Measurements from ENCODE around the gene ENTREP1.
"Not testable (repeated sequence)": the region's sequence is repeated elsewhere in the genome, so short reads cannot be mapped to it uniquely, and the experiment has no call there.

Gene ENTREP1

GRCh38 chr9:69411931-69412740 lies 87.1 kb downstream of the ENTREP1 start:
- no peak for DNase-seq

GRCh38 chr9:69412741-69413150 lies 87.7 kb downstream of the ENTREP1 start:
- peak; percentile 58 for DNase-seq

- DNase-seq, result no peak
Observed at GRCh38 chr9:69420611-69421270, 95.7 kb downstream of the ENTREP1 start.

- DNase-seq, result peak; percentile 69
Observed at GRCh38 chr9:69421908-69422801, 97.1 kb downstream of the ENTREP1 start.

GRCh38 chr9:69425136-69425801 lies 100.3 kb downstream of the ENTREP1 start:
- DNase-seq, result no peak

- no peak for DNase-seq
Observed at GRCh38 chr9:69427286-69427685, 102.3 kb downstream of the ENTREP1 start.

- DNase-seq, result no peak
Observed at GRCh38 chr9:69428017-69428785, 103.2 kb downstream of the ENTREP1 start.

- no peak for DNase-seq
Observed at GRCh38 chr9:69429281-69429680, 104.3 kb downstream of the ENTREP1 start.

GRCh38 chr9:69430206-69430605 lies 105.2 kb downstream of the ENTREP1 start:
- no peak for DNase-seq

GRCh38 chr9:69431203-69431602 lies 106.2 kb downstream of the ENTREP1 start:
- DNase-seq, result no peak

- DNase-seq, result no peak
Observed at GRCh38 chr9:69431777-69432176, 106.8 kb downstream of the ENTREP1 start.

- no peak for DNase-seq
Observed at GRCh38 chr9:69432623-69433022, 107.6 kb downstream of the ENTREP1 start.

- peak; percentile 19 for DNase-seq
Observed at GRCh38 chr9:69433392-69433791, 108.4 kb downstream of the ENTREP1 start.

- no peak for DNase-seq
Observed at GRCh38 chr9:69433968-69434367, 109.0 kb downstream of the ENTREP1 start.

- not testable (repeated sequence) for DNase-seq
Observed at GRCh38 chr9:69439654-69440053, 114.6 kb downstream of the ENTREP1 start.

GRCh38 chr9:69440254-69440955 lies 115.4 kb downstream of the ENTREP1 start:
- not testable (repeated sequence) for DNase-seq
